Naive thymus-derived CD8-positive, alpha-beta T cell (primary cell): ENCODE data around the gene QARS1. TPM values are rescaled to one million over a fixed set of nuclear protein-coding genes. Genes with fewer than 3 reads are reported as not detected.

Source experiments
- ATAC-seq, 2 donors: fragments of 150-1000 bp; cut with Tn5 transposase in 1 of 2; sonication (Bioruptor Pico), chemical (Tn5 transposase) in 1 of 2; 1 replicate in 1 of 2; 2 replicates in 1 of 2; pipeline ENCODE4 v1.10.0; 2021; ENCODE audit warnings: mild to moderate bottlenecking in 2 of 2, moderate library complexity in 2 of 2
- POLR2A ChIA-PET: fragments of 350-600 bp; sonication (Branson Sonifier 250); formaldehyde crosslinking; loops from one replicate; lab custom pipeline; 2021; ENCODE audit warnings: antibody characterized with exemption; lab: Charles Lee
- DNase-seq, 10 donors: peaks; one replicate each; pipeline versions ENCODE4 v3.0.0 to v3.0.0-alpha.2; 2020 to 2022
- H3K27ac Mint-ChIP-seq, 10 donors: one replicate each; pipeline ENCODE4 v1.8.0; 2020 to 2022; ENCODE audit warnings: mild to moderate bottlenecking in 10 of 10, mixed read lengths in 10 of 10, moderate library complexity in 4 of 10, inconsistent platforms in 1 of 10
- H3K27me3 Mint-ChIP-seq, 5 donors: one replicate each; pipeline ENCODE4 v1.8.0; 2021 to 2022; ENCODE audit warnings: mixed read lengths in 5 of 5
- H3K36me3 Mint-ChIP-seq, 3 donors: one replicate each; pipeline ENCODE4 v1.8.0; 2020 to 2022; ENCODE audit warnings: mixed read lengths in 3 of 3, mild to moderate bottlenecking in 2 of 3, inconsistent platforms in 1 of 3
- H3K4me1 Mint-ChIP-seq, 4 donors: one replicate each; pipeline ENCODE4 v1.8.0; 2021 to 2022; ENCODE audit warnings: mixed read lengths in 4 of 4
- H3K4me3 Mint-ChIP-seq, 10 donors: one replicate each; pipeline ENCODE4 v1.8.0; 2020 to 2022; ENCODE audit warnings: mild to moderate bottlenecking in 10 of 10, mixed read lengths in 10 of 10, moderate library complexity in 6 of 10, inconsistent platforms in 1 of 10
- H3K9me3 Mint-ChIP-seq, 9 donors: one replicate each; pipeline ENCODE4 v1.8.0; 2020 to 2022; ENCODE audit warnings: mixed read lengths in 9 of 9, mild to moderate bottlenecking in 3 of 9, inconsistent platforms in 1 of 9, moderate library complexity in 1 of 9
- polyA plus RNA-seq, 3 donors: library from polyadenylated mRNA; unstranded; fragments of 300-500 nt; fragmentation: Illumina TruSeq; gene quantifications; one replicate each; pipeline ENCODE4 v1.2.3, GENCODE V29; 2021
- total RNA-seq, 8 experiments: library from RNA in 2 of 8; stranded (reverse) in 2 of 8; gene quantifications; one replicate each; pipeline ENCODE4 v1.2.3 and lab custom pipeline; 2021 to 2026

The QARS1 gene
- total RNA-seq (100 to 1,000 TPM; 230 to 246 TPM), polyA plus RNA-seq (100 to 1,000 TPM in 1 of 3 donors, 10 to 100 TPM in 2; 89.1 to 125 (median 94.8) TPM), total RNA-seq (lab: John Stamatoyannopoulos, UW) (161 to 225 (median 190) reads per million in 6 experiments)

GRCh38 chr3:49104427-49105291 lies at the start of gene QARS1:
QARS1 (minus strand) TSS chr3:49104757; CDS start chr3:49104733, 24 bp downstream.
- H3K27ac Mint-ChIP-seq = peak within 1 kb of the TSS; percentile 96 to 99 (median 98)
- peaks cover 11 to 43% (median 33%) of the 10 kb centered on the region in 4 donors for H3K4me1 Mint-ChIP-seq
- ATAC-seq (peak; percentile 98 to 99), DNase-seq (peak; percentile 79 to 95 (median 86))
- peak within 1 kb of the TSS; percentile 90 to 99 (median 96) for H3K4me3 Mint-ChIP-seq
- POLR2A ChIA-PET = interaction anchor here (0.6 to 8.6 kb wide), 10 partner anchors 9 to 241 kb away, joined by 3 to 92 read pairs (median 4); partner anchors contain the start of genes QRICH1, USP19 and WDR6
- H3K9me3 Mint-ChIP-seq = no peaks in the 10 kb centered on the region
- H3K27me3 Mint-ChIP-seq = no peaks in the 10 kb centered on the region
- peaks cover 0 to 40% (median 4%) of the 10 kb centered on the region in 3 donors for H3K36me3 Mint-ChIP-seq

- H3K4me3 Mint-ChIP-seq = no peak overlapping the region
- H3K27me3 Mint-ChIP-seq = no peaks in the 10 kb centered on the region
- no peaks in the 10 kb centered on the region for H3K36me3 Mint-ChIP-seq
- DNase-seq (no peak), ATAC-seq (no peak)
- H3K27ac Mint-ChIP-seq = peak overlapping the region in 4 of 10 donors; percentile 56 to 80 (median 68)
- POLR2A ChIA-PET = interaction anchor here (0.6 to 1.4 kb wide), 3 partner anchors 10 to 60 kb away, joined by 3 to 4 read pairs (median 4); partner anchors contain the start of genes CCDC71 and QRICH1
- no peaks in the 10 kb centered on the region for H3K9me3 Mint-ChIP-seq
- H3K4me1 Mint-ChIP-seq = peaks cover 0 to 5% (median 2%) of the 10 kb centered on the region in 4 donors
Measured at GRCh38 chr3:49153349-49153912, 48.9 kb upstream of the QARS1 start.

GRCh38 chr3:49151610-49152009 lies 47.1 kb upstream of the QARS1 start:
- Mint-ChIP-seq H3K36me3 (no peaks in the 10 kb centered on the region), H3K4me3 (no peak overlapping the region), H3K27me3 (no peaks in the 10 kb centered on the region), H3K27ac (peak overlapping the region in 3 of 10 donors; percentile 34 to 63 (median 62)), H3K9me3 (no peaks in the 10 kb centered on the region), H3K4me1 (peaks cover 0 to 4% (median 1%) of the 10 kb centered on the region in 4 donors)
- POLR2A ChIA-PET = interaction anchor here (0.6 kb wide), 1 partner anchor 8 kb away, joined by 4 read pairs; no protein-coding TSS in a partner anchor
- ATAC-seq (no peak), DNase-seq (no peak)

GRCh38 chr3:49148159-49148558 lies 43.6 kb upstream of the QARS1 start:
- H3K27ac Mint-ChIP-seq = peak overlapping the region in 1 of 10 donors; percentile 17
- DNase-seq = no peak
- no peaks in the 10 kb centered on the region for H3K36me3 Mint-ChIP-seq
- peaks cover 0 to 2% (median 1%) of the 10 kb centered on the region in 4 donors for H3K4me1 Mint-ChIP-seq
- ATAC-seq = no peak
- no peak overlapping the region for H3K4me3 Mint-ChIP-seq
- H3K27me3 Mint-ChIP-seq = no peaks in the 10 kb centered on the region
- POLR2A ChIA-PET = interaction anchor here (0.7 kb wide), 2 partner anchors 31 to 135 kb away, joined by 3 to 5 read pairs; no protein-coding TSS in a partner anchor
- no peaks in the 10 kb centered on the region for H3K9me3 Mint-ChIP-seq

- Mint-ChIP-seq H3K27ac (no peak overlapping the region), H3K4me3 (no peak overlapping the region), H3K27me3 (peaks cover 2 to 24% (median 10%) of the 10 kb centered on the region in 5 donors), H3K4me1 (peaks cover 0 to 2% (median 0%) of the 10 kb centered on the region in 4 donors), H3K36me3 (no peaks in the 10 kb centered on the region), H3K9me3 (peaks cover 0 to 5% (median 0%) of the 10 kb centered on the region in 9 donors)
- DNase-seq (no peak), ATAC-seq (no peak)
- POLR2A ChIA-PET = no interaction called here
Measured at GRCh38 chr3:49140080-49140479, 35.5 kb upstream of the QARS1 start.

GRCh38 chr3:49135499-49135898 lies 30.9 kb upstream of the QARS1 start:
- POLR2A ChIA-PET = no interaction called here
- Mint-ChIP-seq H3K9me3 (no peaks in the 10 kb centered on the region), H3K36me3 (no peaks in the 10 kb centered on the region), H3K4me1 (peaks cover 2 to 9% (median 8%) of the 10 kb centered on the region in 4 donors), H3K4me3 (no peak overlapping the region), H3K27me3 (peaks cover 3 to 54% (median 23%) of the 10 kb centered on the region in 5 donors), H3K27ac (peak overlapping the region in 2 of 10 donors; percentile 41 to 47)
- ATAC-seq (no peak), DNase-seq (no peak)

- Mint-ChIP-seq H3K27me3 (peaks cover 3 to 48% (median 23%) of the 10 kb centered on the region in 5 donors), H3K27ac (peak overlapping the region in 1 of 10 donors; percentile 41), H3K36me3 (no peaks in the 10 kb centered on the region), H3K9me3 (no peaks in the 10 kb centered on the region), H3K4me3 (no peak overlapping the region), H3K4me1 (peaks cover 2 to 9% (median 8%) of the 10 kb centered on the region in 4 donors)
- ATAC-seq (no peak), DNase-seq (no peak)
- POLR2A ChIA-PET = no interaction called here
Measured at GRCh38 chr3:49134471-49135265, 30.1 kb upstream of the QARS1 start.

- DNase-seq = no peak
- Mint-ChIP-seq H3K36me3 (no peaks in the 10 kb centered on the region), H3K4me1 (peaks cover 2 to 9% (median 8%) of the 10 kb centered on the region in 4 donors), H3K9me3 (no peaks in the 10 kb centered on the region), H3K4me3 (peak overlapping the region in 6 of 10 donors; percentile 36 to 50 (median 42)), H3K27me3 (peaks cover 3 to 48% (median 23%) of the 10 kb centered on the region in 5 donors), H3K27ac (peak overlapping the region in 3 of 10 donors; percentile 14 to 71 (median 51))
- no peak for ATAC-seq
- POLR2A ChIA-PET = interaction anchor here (1.0 kb wide), 1 partner anchor 13 kb away, joined by 4 read pairs; the partner anchor contains the start of gene USP19
Measured at GRCh38 chr3:49133226-49133951, 28.8 kb upstream of the QARS1 start.

GRCh38 chr3:49132437-49133225 lies 28.1 kb upstream of the QARS1 start, which contains the start of gene LAMB2:
LAMB2 (minus strand) TSS chr3:49133050; CDS start chr3:49132867, 183 bp downstream.
- H3K27ac Mint-ChIP-seq = peak within 1 kb of the TSS in 4 of 10 donors; percentile 14 to 71 (median 40)
- H3K4me3 Mint-ChIP-seq = peak within 1 kb of the TSS in 6 of 10 donors; percentile 36 to 50 (median 42)
- no peaks in the 10 kb centered on the region for H3K36me3 Mint-ChIP-seq
- peak in 1 of 10 donors; percentile 4 for DNase-seq
- POLR2A ChIA-PET = interaction anchor here (1.0 kb wide), 1 partner anchor 11 kb away, joined by 4 read pairs; the partner anchor contains the start of gene USP19
- peaks cover 2 to 9% (median 8%) of the 10 kb centered on the region in 4 donors for H3K4me1 Mint-ChIP-seq
- H3K27me3 Mint-ChIP-seq = peaks cover 3 to 43% (median 23%) of the 10 kb centered on the region in 5 donors
- no peaks in the 10 kb centered on the region for H3K9me3 Mint-ChIP-seq
- ATAC-seq = peak; percentile 30 to 33

GRCh38 chr3:49132073-49132436 lies 27.5 kb upstream of the QARS1 start:
- H3K27ac Mint-ChIP-seq = peak overlapping the region in 1 of 10 donors; percentile 29
- POLR2A ChIA-PET = interaction anchor here (1.0 kb wide), 1 partner anchor 11 kb away, joined by 4 read pairs; the partner anchor contains the start of gene USP19
- H3K4me1 Mint-ChIP-seq = peaks cover 2 to 9% (median 8%) of the 10 kb centered on the region in 4 donors
- no peaks in the 10 kb centered on the region for H3K36me3 Mint-ChIP-seq
- H3K4me3 Mint-ChIP-seq = no peak overlapping the region
- H3K9me3 Mint-ChIP-seq = no peaks in the 10 kb centered on the region
- ATAC-seq (no peak), DNase-seq (no peak)
- peaks cover 3 to 40% (median 23%) of the 10 kb centered on the region in 5 donors for H3K27me3 Mint-ChIP-seq
